Body of pancreas (tissue), 4 donors: Measurements from ENCODE around the gene NSG1. TPM values are rescaled to one million over a fixed set of nuclear protein-coding genes. Genes with fewer than 3 reads are reported as not detected.

Source experiments
- ATAC-seq: fragments of 150-250 bp; one replicate; pipeline ENCODE4 v1.9.1; 2016
- DNase-seq, 4 donors: peaks; one replicate each; pipeline ENCODE4 v3.0.0-alpha.2; 2019
- H3K27ac ChIP-seq, 4 donors: fragments of 200-600 bp; sonication (generic); 1 replicate in 3 of 4; 2 replicates in 1 of 4; pipeline versions ENCODE4 v1.5.1 to v1.6.1; 2016 to 2019; ENCODE audit warnings: mild to moderate bottlenecking in 1 of 4, mixed read lengths in 1 of 4, moderate library complexity in 1 of 4
- H3K27me3 ChIP-seq, 2 donors: fragments of 200-600 bp; sonication (generic); one replicate each; pipeline ENCODE4 v1.6.0; 2016; ENCODE audit warnings: mild to moderate bottlenecking in 1 of 2
- H3K36me3 ChIP-seq, 2 donors: fragments of 200-600 bp; sonication (generic); replicated peaks in 1 of 2; 2 replicates each; pipeline ENCODE4 v1.5.1; 2016; ENCODE audit warnings: low read depth in 2 of 2; ENCODE audit not compliant: insufficient read depth in 1 of 2
- H3K4me1 ChIP-seq: fragments of 200-600 bp; sonication (generic); one replicate; pipeline ENCODE4 v1.6.0; 2016
- H3K4me3 ChIP-seq, 2 donors: fragments of 200-600 bp; sonication (generic); 1 replicate in 1 of 2; 2 replicates in 1 of 2; pipeline ENCODE4 v1.5.1; 2016 to 2019
- H3K9me3 ChIP-seq, 3 donors: fragments of 200-600 bp; sonication (generic); 1 replicate in 2 of 3; 2 replicates in 1 of 3; pipeline ENCODE4 v1.5.1; 2016
- POLR2A ChIP-seq, 3 donors: fragments of 450-650 bp; IDR thresholded peaks; one replicate each; pipeline ENCODE4 v1.6.1; 2016; ENCODE audit warnings: antibody characterized with exemption in 3 of 3, mild to moderate bottlenecking in 2 of 3
- WGBS, 2 donors: methylation state at CpG; one replicate each; pipeline ENCODE4 v1.1.5; 2017; 5-methylcytosine and 5-hydroxymethylcytosine counted together
- intact Hi-C: fragments of 100-400 bp; cut with DNase I; formaldehyde crosslinking; loops from one replicate; pipeline ENCODE4 v1.15.1; 2023
- total RNA-seq, 2 donors: library from RNA; depleted of rRNA; stranded (reverse); fragments of >200 nt; gene quantifications; one replicate each; pipeline ENCODE4 v1.1.0, GENCODE V29; 2016
- TF ChIP-seq, protein P1 (sequence below), 7 experiments: fragments of 450-650 bp in 4 of 7; fragments of 200-600 bp in 3 of 7; sonication (generic) in 3 of 7; IDR thresholded peaks; one replicate each; pipeline ENCODE4 v1.5.1; 2016 to 2019; ENCODE audit warnings: antibody characterized with exemption in 7 of 7

NSG1 gene
- total RNA-seq, 2 donors from 2014 or later, result 0.78 to 1.3 TPM

DNA sequence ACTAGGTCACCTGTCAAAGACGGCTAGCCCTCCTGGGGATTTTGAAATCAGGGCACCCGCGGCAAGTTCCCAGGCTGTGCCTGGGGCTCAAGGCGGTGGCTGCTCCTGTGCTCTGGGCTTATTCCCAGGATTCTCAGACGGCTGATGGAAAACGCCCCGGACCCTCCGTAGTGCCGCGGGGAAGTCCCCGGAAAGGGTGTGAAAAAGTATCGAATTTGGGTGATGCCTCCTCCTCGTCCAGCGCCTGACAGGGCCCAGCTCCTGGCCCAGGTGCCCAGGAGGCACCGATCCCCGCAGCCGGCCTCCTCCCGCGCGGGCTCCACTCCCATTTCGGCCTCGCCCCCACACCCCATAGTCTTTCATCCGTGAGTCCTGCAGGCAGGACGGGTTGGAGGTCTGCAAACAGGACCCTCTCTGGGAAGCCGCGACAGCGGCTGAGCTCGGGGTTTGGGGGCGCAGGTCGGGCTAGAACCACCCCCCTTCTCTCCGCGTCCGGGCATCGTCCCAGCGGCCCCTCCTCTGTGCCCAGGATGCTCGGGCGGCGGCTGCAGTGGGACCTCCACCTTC is 1.1 kb upstream of the NSG1 start:
- intact Hi-C loops, result no loop called here
- 0 to 2% methylated on average over 5 to 38 of the region's 38 CpGs for WGBS, 2 donors
- ATAC-seq (no peak), DNase-seq (no peak)
- H3K27ac ChIP-seq, result no peak overlapping the region
- no peaks in the 10 kb centered on the region for H3K9me3 ChIP-seq
- peaks cover 22% of the 10 kb centered on the region for H3K4me1 ChIP-seq
- TF ChIP-seq POLR2A (IDR thresholded peaks at IDR 0.05), result no peak
- TF ChIP-seq, protein P1, sequence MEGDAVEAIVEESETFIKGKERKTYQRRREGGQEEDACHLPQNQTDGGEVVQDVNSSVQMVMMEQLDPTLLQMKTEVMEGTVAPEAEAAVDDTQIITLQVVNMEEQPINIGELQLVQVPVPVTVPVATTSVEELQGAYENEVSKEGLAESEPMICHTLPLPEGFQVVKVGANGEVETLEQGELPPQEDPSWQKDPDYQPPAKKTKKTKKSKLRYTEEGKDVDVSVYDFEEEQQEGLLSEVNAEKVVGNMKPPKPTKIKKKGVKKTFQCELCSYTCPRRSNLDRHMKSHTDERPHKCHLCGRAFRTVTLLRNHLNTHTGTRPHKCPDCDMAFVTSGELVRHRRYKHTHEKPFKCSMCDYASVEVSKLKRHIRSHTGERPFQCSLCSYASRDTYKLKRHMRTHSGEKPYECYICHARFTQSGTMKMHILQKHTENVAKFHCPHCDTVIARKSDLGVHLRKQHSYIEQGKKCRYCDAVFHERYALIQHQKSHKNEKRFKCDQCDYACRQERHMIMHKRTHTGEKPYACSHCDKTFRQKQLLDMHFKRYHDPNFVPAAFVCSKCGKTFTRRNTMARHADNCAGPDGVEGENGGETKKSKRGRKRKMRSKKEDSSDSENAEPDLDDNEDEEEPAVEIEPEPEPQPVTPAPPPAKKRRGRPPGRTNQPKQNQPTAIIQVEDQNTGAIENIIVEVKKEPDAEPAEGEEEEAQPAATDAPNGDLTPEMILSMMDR (IDR thresholded peaks at IDR 0.05), result no peak
- no peaks in the 10 kb centered on the region for H3K27me3 ChIP-seq
- no peaks in the 10 kb centered on the region for H3K36me3 ChIP-seq
- no peak overlapping the region for H3K4me3 ChIP-seq

DNA sequence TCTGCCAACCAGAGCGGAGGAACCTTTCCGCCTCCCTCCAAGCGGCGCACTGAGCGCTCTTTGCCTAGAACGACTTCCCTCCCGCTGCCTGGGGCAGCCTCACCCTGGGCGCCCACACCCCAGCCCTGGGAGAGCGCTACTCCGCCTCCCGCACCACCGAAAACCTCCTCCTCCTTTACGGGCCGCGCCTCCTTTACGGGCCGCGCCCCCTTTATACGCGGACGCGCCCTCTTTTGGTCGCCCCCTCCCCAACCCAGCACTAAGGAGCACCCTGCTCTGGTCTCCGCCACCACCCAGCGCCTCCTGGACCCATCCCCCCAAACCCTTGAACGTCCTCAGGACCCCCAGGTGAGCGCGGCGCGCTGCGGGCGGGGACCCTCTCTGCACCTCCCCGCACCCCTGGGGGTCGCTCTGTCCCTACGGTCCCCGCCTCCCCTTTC is 586 bp upstream of the NSG1 start:
- ATAC-seq, result no peak
- WGBS, 2 donors, result 0 to 1% methylated on average over 21 to 36 of the region's 36 CpGs
- intact Hi-C loops, result no loop called here
- DNase-seq, result no peak
- Histone ChIP-seq H3K27ac (no peak overlapping the region), H3K4me3 (no peak overlapping the region), H3K4me1 (peaks cover 22% of the 10 kb centered on the region), H3K9me3 (no peaks in the 10 kb centered on the region), H3K27me3 (no peaks in the 10 kb centered on the region), H3K36me3 (no peaks in the 10 kb centered on the region)
- TF ChIP-seq, protein P1 (IDR thresholded peaks at IDR 0.05), result no peak
- TF ChIP-seq POLR2A (IDR thresholded peaks at IDR 0.05), result no peak

DNA sequence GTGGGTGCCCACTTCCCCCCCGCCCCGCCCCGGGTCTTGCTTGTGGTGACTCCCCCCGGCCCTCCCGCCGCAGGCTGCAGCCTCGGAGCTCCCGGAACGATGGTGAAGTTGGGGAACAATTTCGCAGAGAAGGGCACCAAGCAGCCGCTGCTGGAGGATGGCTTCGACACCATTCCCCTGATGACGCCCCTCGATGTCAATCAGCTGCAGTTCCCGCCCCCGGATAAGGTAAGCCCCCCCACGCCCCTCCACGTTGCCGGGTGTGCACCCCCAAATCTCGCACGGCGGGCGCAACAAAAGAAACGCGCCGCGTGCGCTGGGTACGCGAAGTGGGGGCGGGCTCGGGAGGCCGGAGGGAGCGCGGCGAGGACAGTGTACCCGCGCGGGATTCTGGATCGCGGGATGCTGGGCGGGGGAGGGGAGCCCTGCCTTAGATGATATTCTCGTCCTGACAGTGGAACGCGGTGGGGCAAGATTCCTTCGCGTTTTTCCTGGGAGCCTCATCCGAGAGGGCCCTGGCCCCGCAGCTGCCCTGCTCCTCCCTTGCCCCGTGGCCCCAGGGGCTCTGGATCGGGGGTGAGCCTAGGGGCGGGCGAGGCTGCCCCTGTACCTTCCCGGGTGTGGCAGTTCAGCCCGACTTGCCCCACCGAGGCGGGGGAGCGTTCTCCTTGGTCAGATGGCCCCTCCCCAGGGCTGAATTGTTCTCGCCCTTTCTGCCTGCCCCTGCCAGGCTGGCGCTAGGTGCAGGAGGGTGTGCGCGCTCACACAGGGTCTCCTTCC is 819 bp downstream of the NSG1 start:
- H3K4me1 ChIP-seq, result peaks cover 22% of the 10 kb centered on the region
- ATAC-seq (no peak), DNase-seq (no peak)
- intact Hi-C loops, result no loop called here
- TF ChIP-seq, protein P1 (IDR thresholded peaks at IDR 0.05), result no peak
- TF ChIP-seq POLR2A (IDR thresholded peaks at IDR 0.05), result no peak
- no peaks in the 10 kb centered on the region for H3K36me3 ChIP-seq
- H3K27ac ChIP-seq, result no peak overlapping the region
- no peaks in the 10 kb centered on the region for H3K27me3 ChIP-seq
- no peaks in the 10 kb centered on the region for H3K9me3 ChIP-seq
- WGBS, 2 donors, result 2 to 3% methylated on average over 20 to 36 of the region's 62 CpGs
- H3K4me3 ChIP-seq, result no peak overlapping the region

DNA sequence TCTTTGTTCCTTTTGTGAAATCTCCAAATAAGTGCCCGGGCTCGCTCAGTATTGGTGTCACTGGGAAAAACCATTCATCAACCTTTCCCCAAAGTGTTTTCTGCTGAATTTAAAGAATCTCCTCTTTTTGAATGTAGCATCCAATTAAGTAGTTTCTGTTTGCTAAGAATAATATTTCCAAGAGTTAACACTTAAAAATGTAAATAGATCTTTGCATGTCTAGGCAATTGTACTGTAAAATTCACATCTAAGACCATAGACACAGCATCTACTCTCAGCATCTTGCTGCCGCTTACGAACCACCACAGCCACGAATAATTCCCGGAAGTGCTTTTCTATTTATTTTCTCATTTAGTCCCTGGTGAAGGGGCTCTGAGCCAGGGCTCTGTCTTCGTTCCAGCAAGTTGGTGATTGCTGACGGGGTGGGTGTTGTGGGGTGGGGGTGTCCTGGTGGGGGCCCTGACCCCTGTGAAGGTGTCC is 1.4 kb downstream of the NSG1 start:
- ATAC-seq, result no peak
- no peaks in the 10 kb centered on the region for H3K9me3 ChIP-seq
- peaks cover 22% of the 10 kb centered on the region for H3K4me1 ChIP-seq
- no peak overlapping the region for H3K27ac ChIP-seq
- no peak for DNase-seq
- no peaks in the 10 kb centered on the region for H3K27me3 ChIP-seq
- TF ChIP-seq, protein P1 (IDR thresholded peaks at IDR 0.05), result no peak
- TF ChIP-seq POLR2A (IDR thresholded peaks at IDR 0.05), result no peak
- H3K4me3 ChIP-seq, result no peak overlapping the region
- intact Hi-C loops, result no loop called here
- no peaks in the 10 kb centered on the region for H3K36me3 ChIP-seq
- 18 to 25% methylated on average over 7 to 8 of the region's 8 CpGs for WGBS, 2 donors
